K562 (cell line): ENCODE results near the gene MVK. TPM values are rescaled to one million over a fixed set of nuclear protein-coding genes. Genes with fewer than 3 reads are reported as not detected.

ENCODE experiments used
- STAG1 ChIP-seq: sonication (generic); formaldehyde crosslinking; IDR thresholded peaks from 2 replicates; pipeline ENCODE4 v1.5.0; 2020; ENCODE audit warnings: missing genetic modification reagents, borderline replicate concordance
- ZBTB8A ChIP-seq: fragments of 450-650 bp; IDR thresholded peaks from 2 replicates; pipeline ENCODE4 v1.6.1; 2018; ENCODE audit warnings: mild to moderate bottlenecking, moderate library complexity; ENCODE audit not compliant: partially characterized antibody
- ZNF121 ChIP-seq: sonication (generic); formaldehyde crosslinking; conservative IDR thresholded peaks from 2 replicates; pipeline ENCODE4 v1.8.0; 2022; ENCODE audit warnings: missing genetic modification reagents
- ZNF212 ChIP-seq: fragments of 450-650 bp; formaldehyde crosslinking; IDR thresholded peaks from 2 replicates; pipeline ENCODE4 v1.4.0; 2020; ENCODE audit warnings: mild to moderate bottlenecking
- polyA plus RNA-seq, 8 experiments: library from polyadenylated mRNA; depleted of rRNA in 4 of 8; stranded (reverse) in 5 of 8; unstranded in 3 of 8; fragments of >200 nt; fragmentation: Nextera tagmentation in 2 of 8; fragmentation: Illumina TruSeq in 1 of 8; extraction: Ambion mirVana in 2 of 8; extraction: Trizol in 1 of 8; gene quantifications; 2 replicates each; pipeline versions ENCODE4 v1.2.1 to v1.2.3, GENCODE V29; 2011 to 2014; ENCODE audit warnings: inconsistent platforms in 1 of 8, missing spikeins in 1 of 8
- total RNA-seq, 7 experiments: library from RNA; depleted of rRNA in 6 of 7; stranded (reverse); fragments of >200 nt in 6 of 7; fragmentation: Illumina TruSeq in 2 of 7; extraction: Trizol in 2 of 7; gene quantifications; 2 replicates each; pipeline versions ENCODE4 v1.2.1 to v1.2.3, GENCODE V29; 2011 to 2021; ENCODE audit warnings: low replicate concordance in 1 of 7
- TF ChIP-seq, protein P1 (sequence below), 2 experiments: fragments of 450-650 bp in 1 of 2; sonication (generic) in 1 of 2; formaldehyde crosslinking in 1 of 2; IDR thresholded peaks; 2 replicates each; pipeline versions ENCODE4 v1.7.1 to v1.9.0; 2016 to 2022; ENCODE audit warnings: inconsistent platforms in 1 of 2, mild to moderate bottlenecking in 1 of 2, missing genetic modification reagents in 1 of 2
- TF ChIP-seq, protein P2 (sequence below), 2 experiments: fragments of 450-650 bp; IDR thresholded peaks; 2 replicates each; pipeline ENCODE4 v1.6.1; 2018; ENCODE audit warnings: mild to moderate bottlenecking in 2 of 2, low read depth in 1 of 2; ENCODE audit not compliant: partially characterized antibody in 2 of 2
- TF ChIP-seq, protein P3 (sequence below), 2 experiments: IDR thresholded peaks; 2 replicates each; pipeline ENCODE4 v1.6.1; 2011; ENCODE audit warnings: borderline replicate concordance in 1 of 2, control low read depth in 1 of 2, low read depth in 1 of 2, low read length in 1 of 2, mild to moderate bottlenecking in 1 of 2, mixed read lengths in 1 of 2, moderate library complexity in 1 of 2; ENCODE audit not compliant: insufficient read depth in 1 of 2, insufficient read length in 1 of 2, poor library complexity in 1 of 2, severe bottlenecking in 1 of 2; ENCODE audit errors: extremely low read depth in 1 of 2

Gene MVK
- total and polyA plus RNA-seq, 9 of the 15 experiments (the other 6 are each of a cell fraction or from before 2014, with no cell fraction given), result 0.41 to 33.6 (median 18.8) TPM

DNA sequence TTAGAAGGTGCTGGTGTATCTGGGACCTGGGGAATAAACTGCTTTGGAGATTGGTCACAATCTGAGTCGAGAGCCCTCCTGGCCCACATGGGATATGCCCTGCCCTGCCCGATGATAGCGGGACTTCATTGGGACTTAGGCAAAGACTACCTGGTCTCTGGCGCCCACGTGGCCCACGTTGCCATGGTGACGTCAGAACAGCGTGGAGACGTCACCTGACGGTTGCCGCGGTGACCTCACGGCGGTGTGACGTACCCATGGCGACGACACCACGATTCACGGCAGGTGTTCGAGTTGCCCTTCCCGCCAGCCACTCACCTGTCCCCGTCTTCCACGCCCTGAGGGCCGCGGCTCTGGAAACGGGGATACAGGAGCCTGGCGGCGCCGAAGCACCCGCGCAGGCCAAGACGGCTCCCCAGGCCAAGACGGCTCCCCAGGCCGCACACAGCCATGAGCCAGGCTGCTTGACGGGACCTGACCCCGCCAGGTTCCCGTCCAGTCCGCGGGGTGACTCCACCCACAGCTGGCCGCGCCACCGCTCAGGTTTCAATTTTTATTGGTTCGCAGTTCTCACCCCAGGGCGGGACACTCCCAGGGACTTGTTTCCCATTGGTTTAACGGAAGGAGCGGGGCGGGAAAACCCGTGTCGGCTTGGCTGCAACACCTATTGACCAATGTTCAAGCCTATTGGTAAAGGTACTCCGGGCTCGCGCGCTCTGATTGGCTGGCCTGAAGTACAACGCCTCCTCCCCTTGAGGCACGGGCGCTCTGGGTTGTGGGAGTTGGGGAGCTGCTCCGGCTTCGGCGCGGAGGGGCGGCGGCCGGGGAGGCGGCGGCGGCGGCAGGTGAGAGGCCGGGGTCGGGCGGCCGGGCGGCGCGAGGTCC lies at the start of gene MVK, which contains the start of gene MMAB (continued):
- TF ChIP-seq STAG1 (CRISPR knock-in tag) (no peak), ZNF212 (peak; percentile 43; the same call in 1 of the 2 replicates), ZBTB8A (no peak), ZNF121 (CRISPR knock-in tag) (no peak)
- TF ChIP-seq, protein P1, sequence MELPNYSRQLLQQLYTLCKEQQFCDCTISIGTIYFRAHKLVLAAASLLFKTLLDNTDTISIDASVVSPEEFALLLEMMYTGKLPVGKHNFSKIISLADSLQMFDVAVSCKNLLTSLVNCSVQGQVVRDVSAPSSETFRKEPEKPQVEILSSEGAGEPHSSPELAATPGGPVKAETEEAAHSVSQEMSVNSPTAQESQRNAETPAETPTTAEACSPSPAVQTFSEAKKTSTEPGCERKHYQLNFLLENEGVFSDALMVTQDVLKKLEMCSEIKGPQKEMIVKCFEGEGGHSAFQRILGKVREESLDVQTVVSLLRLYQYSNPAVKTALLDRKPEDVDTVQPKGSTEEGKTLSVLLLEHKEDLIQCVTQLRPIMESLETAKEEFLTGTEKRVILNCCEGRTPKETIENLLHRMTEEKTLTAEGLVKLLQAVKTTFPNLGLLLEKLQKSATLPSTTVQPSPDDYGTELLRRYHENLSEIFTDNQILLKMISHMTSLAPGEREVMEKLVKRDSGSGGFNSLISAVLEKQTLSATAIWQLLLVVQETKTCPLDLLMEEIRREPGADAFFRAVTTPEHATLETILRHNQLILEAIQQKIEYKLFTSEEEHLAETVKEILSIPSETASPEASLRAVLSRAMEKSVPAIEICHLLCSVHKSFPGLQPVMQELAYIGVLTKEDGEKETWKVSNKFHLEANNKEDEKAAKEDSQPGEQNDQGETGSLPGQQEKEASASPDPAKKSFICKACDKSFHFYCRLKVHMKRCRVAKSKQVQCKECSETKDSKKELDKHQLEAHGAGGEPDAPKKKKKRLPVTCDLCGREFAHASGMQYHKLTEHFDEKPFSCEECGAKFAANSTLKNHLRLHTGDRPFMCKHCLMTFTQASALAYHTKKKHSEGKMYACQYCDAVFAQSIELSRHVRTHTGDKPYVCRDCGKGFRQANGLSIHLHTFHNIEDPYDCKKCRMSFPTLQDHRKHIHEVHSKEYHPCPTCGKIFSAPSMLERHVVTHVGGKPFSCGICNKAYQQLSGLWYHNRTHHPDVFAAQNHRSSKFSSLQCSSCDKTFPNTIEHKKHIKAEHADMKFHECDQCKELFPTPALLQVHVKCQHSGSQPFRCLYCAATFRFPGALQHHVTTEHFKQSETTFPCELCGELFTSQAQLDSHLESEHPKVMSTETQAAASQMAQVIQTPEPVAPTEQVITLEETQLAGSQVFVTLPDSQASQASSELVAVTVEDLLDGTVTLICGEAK (IDR thresholded peaks at IDR 0.05), result no peak; the same call in 1 of the 2 replicates
- TF ChIP-seq, protein P1 (CRISPR knock-in tag; IDR thresholded peaks at IDR 0.05), result no peak
- TF ChIP-seq, protein P2, sequence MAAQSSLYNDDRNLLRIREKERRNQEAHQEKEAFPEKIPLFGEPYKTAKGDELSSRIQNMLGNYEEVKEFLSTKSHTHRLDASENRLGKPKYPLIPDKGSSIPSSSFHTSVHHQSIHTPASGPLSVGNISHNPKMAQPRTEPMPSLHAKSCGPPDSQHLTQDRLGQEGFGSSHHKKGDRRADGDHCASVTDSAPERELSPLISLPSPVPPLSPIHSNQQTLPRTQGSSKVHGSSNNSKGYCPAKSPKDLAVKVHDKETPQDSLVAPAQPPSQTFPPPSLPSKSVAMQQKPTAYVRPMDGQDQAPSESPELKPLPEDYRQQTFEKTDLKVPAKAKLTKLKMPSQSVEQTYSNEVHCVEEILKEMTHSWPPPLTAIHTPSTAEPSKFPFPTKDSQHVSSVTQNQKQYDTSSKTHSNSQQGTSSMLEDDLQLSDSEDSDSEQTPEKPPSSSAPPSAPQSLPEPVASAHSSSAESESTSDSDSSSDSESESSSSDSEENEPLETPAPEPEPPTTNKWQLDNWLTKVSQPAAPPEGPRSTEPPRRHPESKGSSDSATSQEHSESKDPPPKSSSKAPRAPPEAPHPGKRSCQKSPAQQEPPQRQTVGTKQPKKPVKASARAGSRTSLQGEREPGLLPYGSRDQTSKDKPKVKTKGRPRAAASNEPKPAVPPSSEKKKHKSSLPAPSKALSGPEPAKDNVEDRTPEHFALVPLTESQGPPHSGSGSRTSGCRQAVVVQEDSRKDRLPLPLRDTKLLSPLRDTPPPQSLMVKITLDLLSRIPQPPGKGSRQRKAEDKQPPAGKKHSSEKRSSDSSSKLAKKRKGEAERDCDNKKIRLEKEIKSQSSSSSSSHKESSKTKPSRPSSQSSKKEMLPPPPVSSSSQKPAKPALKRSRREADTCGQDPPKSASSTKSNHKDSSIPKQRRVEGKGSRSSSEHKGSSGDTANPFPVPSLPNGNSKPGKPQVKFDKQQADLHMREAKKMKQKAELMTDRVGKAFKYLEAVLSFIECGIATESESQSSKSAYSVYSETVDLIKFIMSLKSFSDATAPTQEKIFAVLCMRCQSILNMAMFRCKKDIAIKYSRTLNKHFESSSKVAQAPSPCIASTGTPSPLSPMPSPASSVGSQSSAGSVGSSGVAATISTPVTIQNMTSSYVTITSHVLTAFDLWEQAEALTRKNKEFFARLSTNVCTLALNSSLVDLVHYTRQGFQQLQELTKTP (IDR thresholded peaks at IDR 0.05; ENCODE audit: low read depth in 1 of 2, partially characterized antibody in 2 of 2), result no peak
- TF ChIP-seq, protein P3, sequence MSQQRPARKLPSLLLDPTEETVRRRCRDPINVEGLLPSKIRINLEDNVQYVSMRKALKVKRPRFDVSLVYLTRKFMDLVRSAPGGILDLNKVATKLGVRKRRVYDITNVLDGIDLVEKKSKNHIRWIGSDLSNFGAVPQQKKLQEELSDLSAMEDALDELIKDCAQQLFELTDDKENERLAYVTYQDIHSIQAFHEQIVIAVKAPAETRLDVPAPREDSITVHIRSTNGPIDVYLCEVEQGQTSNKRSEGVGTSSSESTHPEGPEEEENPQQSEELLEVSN (IDR thresholded peaks at IDR 0.05; ENCODE audit: borderline replicate concordance in 1 of 2, extremely low read depth in 1 of 2, insufficient read depth in 1 of 2, insufficient read length in 1 of 2, low read depth in 1 of 2, low read length in 1 of 2, poor library complexity in 1 of 2, severe bottlenecking in 1 of 2), result peak; percentile 87 to 96
